ENCODE results near the gene TNFAIP8L2.

DNA sequence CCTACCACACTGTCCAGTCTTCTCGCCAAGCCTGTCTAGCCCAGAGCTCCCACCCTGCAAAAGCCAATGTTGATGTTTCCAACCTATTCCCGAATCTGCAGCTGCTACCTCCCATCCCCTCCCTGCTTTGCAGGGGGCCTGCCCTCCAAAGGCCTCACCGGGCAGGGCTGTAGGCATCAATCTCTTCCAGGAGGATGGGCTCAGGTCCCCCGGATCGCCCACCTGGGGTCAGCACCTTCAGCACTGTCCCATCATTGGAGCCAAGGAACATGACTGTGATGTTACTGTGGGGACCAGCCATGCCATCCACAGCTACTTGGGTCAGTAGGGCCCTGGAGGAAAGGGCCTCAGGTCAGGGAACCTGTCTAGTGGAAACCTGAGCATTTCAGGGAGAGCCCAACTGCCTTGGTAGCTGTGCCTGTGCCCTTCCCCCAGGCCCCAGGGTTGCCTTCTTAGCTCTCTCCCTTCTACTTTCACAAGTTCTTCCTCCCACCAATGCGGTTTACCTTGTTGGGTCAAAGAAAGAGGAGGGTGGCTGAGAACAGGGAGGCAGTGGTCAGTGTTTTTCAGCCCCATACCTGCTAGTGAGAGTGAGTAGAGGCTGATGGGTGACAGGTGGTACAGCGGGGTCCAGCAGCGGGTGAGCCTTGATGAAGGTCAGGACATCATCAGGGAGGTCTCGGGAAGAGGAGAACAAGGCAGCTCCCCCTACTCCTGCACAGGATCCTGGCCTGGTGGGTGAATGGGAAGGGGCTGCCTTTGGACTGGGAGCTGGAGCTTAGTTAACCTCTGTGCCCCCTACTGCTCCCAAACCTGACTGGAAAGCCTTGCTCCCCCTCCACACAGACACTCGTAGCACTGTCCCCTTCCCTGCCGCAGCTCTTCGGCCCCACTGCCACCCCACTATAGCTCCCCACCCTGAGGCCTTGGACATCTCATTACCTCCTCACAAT, 20.7 kb upstream of the TNFAIP8L2 start:
- TF ChIP-seq CTCF (conservative IDR thresholded peaks at IDR 0.05) (no peak), ZFX (IDR thresholded peaks at IDR 0.05) (no peak)

Measured in C4-2B (cell line).